ENCODE data around the gene PRR13. TPM values are rescaled to one million over a fixed set of nuclear protein-coding genes. Genes with fewer than 3 reads are reported as not detected.

The PRR13 gene
- total RNA-seq, 1 donor from 2014 or later = 67.2 TPM

DNA sequence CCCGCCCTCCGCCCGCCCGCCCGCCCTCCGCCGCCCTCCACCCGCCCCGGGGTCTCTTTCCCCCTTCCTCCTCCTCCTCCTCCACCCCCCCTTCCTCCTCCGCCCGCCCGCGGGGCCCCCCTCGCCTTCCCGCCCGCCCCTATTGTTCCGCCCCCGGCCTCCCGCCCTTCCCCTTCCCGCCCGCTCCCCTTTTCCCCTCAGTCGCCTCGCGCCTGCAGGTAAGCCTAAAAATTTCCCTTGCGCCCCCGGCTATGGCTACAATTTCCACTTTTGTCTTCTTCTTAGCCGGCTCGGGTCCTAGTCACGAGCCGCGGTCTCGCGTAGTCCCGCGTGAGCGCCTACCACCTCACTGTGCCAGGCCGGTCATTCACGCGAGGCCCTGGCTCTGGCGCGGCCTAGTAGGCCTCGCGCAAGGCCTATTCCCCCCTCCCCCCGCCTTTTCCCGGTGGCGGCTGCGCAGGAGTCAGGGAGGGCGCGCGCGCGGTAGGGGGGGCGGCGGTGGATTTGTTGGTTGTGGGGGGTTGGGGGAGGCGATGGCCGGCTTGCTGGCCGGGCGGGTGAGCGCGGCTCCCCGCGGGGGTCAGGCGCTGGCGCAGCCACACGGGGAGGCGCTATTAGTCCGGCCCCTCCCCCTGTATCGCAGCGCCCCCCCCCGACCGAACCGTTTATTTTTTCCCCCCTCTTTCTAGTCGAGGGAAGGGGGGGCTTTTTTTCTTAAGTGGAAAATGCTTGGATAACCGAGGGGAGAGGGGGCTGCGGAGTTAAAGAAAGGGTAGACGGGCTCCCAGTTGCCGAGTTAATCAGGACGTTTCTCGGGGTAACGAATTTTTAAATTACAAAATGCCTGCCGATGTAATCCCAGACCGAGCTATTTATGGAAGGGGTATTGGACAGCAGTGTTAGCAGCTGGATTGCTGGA is 10.9 kb downstream of the PRR13 start:
- Mint-ChIP-seq H3K4me3 (peak overlapping the region; percentile 98), H3K36me3 (peaks cover 35% of the 10 kb centered on the region)

DNA sequence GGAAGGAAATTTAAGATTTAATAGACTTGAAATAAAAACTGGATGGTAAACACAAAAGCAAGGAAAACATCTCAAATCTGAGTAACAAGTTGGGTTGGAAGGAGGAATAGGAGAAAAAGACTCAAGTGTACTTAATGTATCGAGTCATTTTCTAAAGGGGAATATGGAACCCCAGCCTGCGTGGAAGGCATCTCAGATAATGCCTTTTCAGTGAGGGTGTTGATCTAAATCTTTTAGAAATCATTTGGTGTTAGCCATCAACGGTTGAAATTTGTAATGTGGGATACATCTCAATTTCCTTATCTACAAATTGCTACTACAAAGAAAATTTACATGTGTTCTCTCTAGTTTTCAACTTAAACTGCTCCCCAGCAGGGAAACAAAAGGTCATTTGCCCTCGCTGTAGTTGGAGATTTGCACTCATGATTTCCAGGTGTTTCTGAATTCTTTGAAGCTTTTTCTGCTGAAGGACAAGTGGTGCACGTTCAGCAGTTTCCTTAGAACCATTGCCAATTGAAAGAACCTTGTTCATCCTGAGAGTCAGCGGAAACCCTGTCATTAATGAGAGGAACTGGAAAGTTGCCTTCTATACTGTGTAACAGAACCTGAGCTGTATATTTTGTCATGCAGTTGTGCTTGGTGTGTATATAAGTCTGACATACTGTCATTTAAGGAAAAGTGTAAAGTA is 12.6 kb downstream of the PRR13 start:
- Mint-ChIP-seq H3K4me1 (peaks cover 30% of the 10 kb centered on the region), H3K9me3 (no peaks in the 10 kb centered on the region), H3K36me3 (peaks cover 39% of the 10 kb centered on the region), H3K27me3 (ENCODE audit: insufficient read depth, low read depth) (peaks cover 8% of the 10 kb centered on the region), H3K27ac (no peak overlapping the region), H3K4me3 (peak overlapping the region; percentile 98)
- Histone ChIP-seq H4K20me1 (ENCODE audit: low read depth) (peaks cover 66% of the 10 kb centered on the region), H3K4me3 (peak overlapping the region; percentile 86), H3K4me2 (peak overlapping the region; percentile 98), H3F3A (ENCODE audit: low read depth) (peaks cover 82% of the 10 kb centered on the region), H3K27ac (peak overlapping the region; percentile 0), H3K9ac (peak overlapping the region; percentile 99), H3K36me3 (peaks cover 24% of the 10 kb centered on the region), H2AFZ (replicated peaks) (no peak overlapping the region), H3K9me3 (ENCODE audit: low read depth) (no peaks in the 10 kb centered on the region), H3K4me1 (peaks cover 33% of the 10 kb centered on the region), H3K27me3 (no peaks in the 10 kb centered on the region), H3K79me2 (ENCODE audit: low read depth) (peaks cover 70% of the 10 kb centered on the region)
- no peak for DNase-seq (ENCODE audit: low spot score)
- TF ChIP-seq EZH2phosphoT487 (IDR thresholded peaks at IDR 0.05) = no peak
- no peak for TF ChIP-seq EZH2 (IDR thresholded peaks at IDR 0.05)

More for the DNA sequence above, 10.9 kb downstream of the PRR13 start:
- H3K9me3 ChIP-seq (ENCODE audit: low read depth) = no peaks in the 10 kb centered on the region
- H3K27me3 Mint-ChIP-seq (ENCODE audit: insufficient read depth, low read depth) = no peaks in the 10 kb centered on the region
- H3K9me3 Mint-ChIP-seq = no peaks in the 10 kb centered on the region
- H3K27me3 ChIP-seq = no peaks in the 10 kb centered on the region
- peaks cover 29% of the 10 kb centered on the region for H3K4me1 ChIP-seq
- peaks cover 49% of the 10 kb centered on the region for H4K20me1 ChIP-seq (ENCODE audit: low read depth)
- no peak overlapping the region for H2AFZ ChIP-seq (replicated peaks)
- peaks cover 24% of the 10 kb centered on the region for H3K36me3 ChIP-seq
- TF ChIP-seq EZH2phosphoT487 (IDR thresholded peaks at IDR 0.05) = no peak
- TF ChIP-seq, protein P1, sequence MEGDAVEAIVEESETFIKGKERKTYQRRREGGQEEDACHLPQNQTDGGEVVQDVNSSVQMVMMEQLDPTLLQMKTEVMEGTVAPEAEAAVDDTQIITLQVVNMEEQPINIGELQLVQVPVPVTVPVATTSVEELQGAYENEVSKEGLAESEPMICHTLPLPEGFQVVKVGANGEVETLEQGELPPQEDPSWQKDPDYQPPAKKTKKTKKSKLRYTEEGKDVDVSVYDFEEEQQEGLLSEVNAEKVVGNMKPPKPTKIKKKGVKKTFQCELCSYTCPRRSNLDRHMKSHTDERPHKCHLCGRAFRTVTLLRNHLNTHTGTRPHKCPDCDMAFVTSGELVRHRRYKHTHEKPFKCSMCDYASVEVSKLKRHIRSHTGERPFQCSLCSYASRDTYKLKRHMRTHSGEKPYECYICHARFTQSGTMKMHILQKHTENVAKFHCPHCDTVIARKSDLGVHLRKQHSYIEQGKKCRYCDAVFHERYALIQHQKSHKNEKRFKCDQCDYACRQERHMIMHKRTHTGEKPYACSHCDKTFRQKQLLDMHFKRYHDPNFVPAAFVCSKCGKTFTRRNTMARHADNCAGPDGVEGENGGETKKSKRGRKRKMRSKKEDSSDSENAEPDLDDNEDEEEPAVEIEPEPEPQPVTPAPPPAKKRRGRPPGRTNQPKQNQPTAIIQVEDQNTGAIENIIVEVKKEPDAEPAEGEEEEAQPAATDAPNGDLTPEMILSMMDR (IDR thresholded peaks at IDR 0.05) = peak; percentile 57
- TF ChIP-seq EZH2 (IDR thresholded peaks at IDR 0.05) = no peak
- peak overlapping the region; percentile 99 for H3K27ac ChIP-seq
- peak overlapping the region; percentile 86 for H3K4me3 ChIP-seq
- peaks cover 65% of the 10 kb centered on the region for H3F3A ChIP-seq (ENCODE audit: low read depth)
- peaks cover 53% of the 10 kb centered on the region for H3K79me2 ChIP-seq (ENCODE audit: low read depth)
- H3K9ac ChIP-seq = peak overlapping the region; percentile 99
- peak; percentile 95 for DNase-seq (ENCODE audit: low spot score)
- peaks cover 30% of the 10 kb centered on the region for H3K4me1 Mint-ChIP-seq
- peak overlapping the region; percentile 99 for H3K27ac Mint-ChIP-seq
- H3K4me2 ChIP-seq = peak overlapping the region; percentile 98

DNA sequence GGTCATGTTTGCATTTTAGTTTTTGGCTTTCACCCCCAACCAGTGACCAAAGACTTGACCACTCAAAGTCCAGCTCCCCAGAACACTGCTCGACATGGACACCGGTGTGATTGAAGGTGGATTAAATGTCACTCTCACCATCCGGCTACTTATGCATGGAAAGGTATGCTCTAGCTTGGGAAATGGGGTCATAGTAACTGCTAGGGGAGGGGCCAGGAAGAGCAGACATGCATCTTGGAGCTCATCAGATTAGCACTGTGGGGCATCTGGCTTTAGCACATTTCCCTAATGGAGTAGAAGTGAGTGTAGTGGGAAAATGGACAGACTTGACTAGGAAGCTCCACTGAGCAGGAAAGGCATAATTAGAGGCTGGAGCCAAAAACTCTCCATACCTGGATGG is 13.2 kb downstream of the PRR13 start:
- Mint-ChIP-seq H3K9me3 (no peaks in the 10 kb centered on the region), H3K4me3 (peak overlapping the region; percentile 98), H3K4me1 (peaks cover 32% of the 10 kb centered on the region), H3K36me3 (peaks cover 42% of the 10 kb centered on the region), H3K27ac (no peak overlapping the region), H3K27me3 (ENCODE audit: insufficient read depth, low read depth) (peaks cover 8% of the 10 kb centered on the region)
- H4K20me1 ChIP-seq (ENCODE audit: low read depth) = peaks cover 72% of the 10 kb centered on the region
- peak overlapping the region; percentile 86 for H3K4me3 ChIP-seq
- TF ChIP-seq EZH2phosphoT487 (IDR thresholded peaks at IDR 0.05) (no peak), EZH2 (IDR thresholded peaks at IDR 0.05) (no peak)
- TF ChIP-seq, protein P1 (IDR thresholded peaks at IDR 0.05) = no peak
- no peaks in the 10 kb centered on the region for H3K9me3 ChIP-seq (ENCODE audit: low read depth)
- DNase-seq (ENCODE audit: low spot score) = peak; percentile 28
- H3K4me2 ChIP-seq = peak overlapping the region; percentile 98
- no peak overlapping the region for H2AFZ ChIP-seq (replicated peaks)
- no peak overlapping the region for H3K9ac ChIP-seq
- H3K79me2 ChIP-seq (ENCODE audit: low read depth) = peaks cover 76% of the 10 kb centered on the region
- peaks cover 30% of the 10 kb centered on the region for H3K36me3 ChIP-seq
- H3K27me3 ChIP-seq = no peaks in the 10 kb centered on the region
- H3K4me1 ChIP-seq = peaks cover 39% of the 10 kb centered on the region
- peaks cover 88% of the 10 kb centered on the region for H3F3A ChIP-seq (ENCODE audit: low read depth)
- H3K27ac ChIP-seq = peak overlapping the region; percentile 24

Data from neural progenitor cell (in vitro differentiated cells).